ENCODE results near the gene CRYAB.

CRYAB gene

DNA sequence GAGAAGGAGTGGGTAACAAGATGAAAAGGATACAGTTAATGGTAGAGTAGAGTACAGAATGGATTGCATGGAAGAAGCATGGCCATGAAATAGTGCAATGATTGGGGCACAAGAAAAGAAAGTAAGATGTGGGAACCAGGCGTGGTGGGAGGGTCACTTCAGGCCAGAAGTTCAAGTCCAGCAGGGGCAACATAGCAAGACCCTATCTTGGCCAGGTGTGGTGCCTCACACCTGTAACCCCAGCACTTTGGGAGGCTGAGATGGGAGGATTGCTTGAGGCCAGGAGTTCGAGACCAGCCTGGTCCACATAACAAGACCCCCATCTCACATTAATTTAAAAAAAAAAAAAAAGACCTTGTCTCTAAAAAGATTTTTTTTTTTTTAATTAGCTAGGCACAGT lies 5.7 kb upstream of the CRYAB start:
- no peak for DNase-seq (ENCODE audit: insufficient read length, low spot score)

DNA sequence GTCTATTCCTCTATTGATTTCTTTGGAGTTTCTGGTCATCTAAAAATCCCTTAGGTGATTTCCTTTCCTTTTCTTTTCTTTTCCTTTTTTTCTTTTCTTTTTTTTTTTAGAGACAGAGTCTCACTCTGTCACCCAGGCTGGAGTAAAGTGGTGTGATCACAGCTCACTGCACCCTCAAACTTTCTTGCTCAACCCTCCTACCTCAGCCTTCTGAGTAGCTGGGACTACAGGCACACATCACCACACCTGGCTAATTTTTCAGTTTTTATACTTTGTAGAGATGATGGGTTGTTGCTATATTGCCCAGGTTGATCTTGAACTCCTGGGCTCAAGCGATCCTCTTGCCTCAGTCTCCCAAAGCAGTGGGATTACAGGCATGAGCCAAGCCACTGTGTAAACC lies 5.2 kb upstream of the CRYAB start:
- TF ChIP-seq, protein P1, sequence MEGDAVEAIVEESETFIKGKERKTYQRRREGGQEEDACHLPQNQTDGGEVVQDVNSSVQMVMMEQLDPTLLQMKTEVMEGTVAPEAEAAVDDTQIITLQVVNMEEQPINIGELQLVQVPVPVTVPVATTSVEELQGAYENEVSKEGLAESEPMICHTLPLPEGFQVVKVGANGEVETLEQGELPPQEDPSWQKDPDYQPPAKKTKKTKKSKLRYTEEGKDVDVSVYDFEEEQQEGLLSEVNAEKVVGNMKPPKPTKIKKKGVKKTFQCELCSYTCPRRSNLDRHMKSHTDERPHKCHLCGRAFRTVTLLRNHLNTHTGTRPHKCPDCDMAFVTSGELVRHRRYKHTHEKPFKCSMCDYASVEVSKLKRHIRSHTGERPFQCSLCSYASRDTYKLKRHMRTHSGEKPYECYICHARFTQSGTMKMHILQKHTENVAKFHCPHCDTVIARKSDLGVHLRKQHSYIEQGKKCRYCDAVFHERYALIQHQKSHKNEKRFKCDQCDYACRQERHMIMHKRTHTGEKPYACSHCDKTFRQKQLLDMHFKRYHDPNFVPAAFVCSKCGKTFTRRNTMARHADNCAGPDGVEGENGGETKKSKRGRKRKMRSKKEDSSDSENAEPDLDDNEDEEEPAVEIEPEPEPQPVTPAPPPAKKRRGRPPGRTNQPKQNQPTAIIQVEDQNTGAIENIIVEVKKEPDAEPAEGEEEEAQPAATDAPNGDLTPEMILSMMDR (IDR thresholded peaks at IDR 0.05; ENCODE audit: insufficient read depth, missing control alignments): no peak
- FAIRE-seq (no peak), DNase-seq (ENCODE audit: insufficient read length, low spot score) (no peak)

More for the DNA sequence above, 5.7 kb upstream of the CRYAB start:
- FAIRE-seq: no peak
- TF ChIP-seq, protein P1 (IDR thresholded peaks at IDR 0.05; ENCODE audit: insufficient read depth, missing control alignments): no peak

DNA sequence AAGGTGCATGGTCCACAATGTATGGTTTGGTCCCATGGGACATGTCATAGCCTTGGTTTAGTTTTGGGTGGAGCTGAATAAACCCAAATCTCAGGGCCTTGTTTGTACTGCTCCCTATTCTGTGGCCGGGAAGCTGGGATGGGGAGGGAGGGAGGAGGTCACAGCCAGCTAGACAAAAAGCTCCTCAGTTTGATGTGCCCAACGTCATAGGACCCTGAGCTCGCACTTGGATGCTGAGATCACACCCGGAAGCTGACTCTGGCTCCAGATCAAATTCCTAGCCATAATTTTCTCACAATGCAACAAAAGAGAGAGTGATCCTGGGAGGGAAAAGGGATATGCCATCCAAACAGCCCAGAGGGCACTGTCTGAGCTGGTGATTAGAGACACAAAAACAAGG lies 2.4 kb upstream of the CRYAB start:
- DNase-seq (ENCODE audit: insufficient read length, low spot score) (no peak), FAIRE-seq (no peak)
- TF ChIP-seq, protein P1 (IDR thresholded peaks at IDR 0.05; ENCODE audit: insufficient read depth, missing control alignments): no peak

DNA sequence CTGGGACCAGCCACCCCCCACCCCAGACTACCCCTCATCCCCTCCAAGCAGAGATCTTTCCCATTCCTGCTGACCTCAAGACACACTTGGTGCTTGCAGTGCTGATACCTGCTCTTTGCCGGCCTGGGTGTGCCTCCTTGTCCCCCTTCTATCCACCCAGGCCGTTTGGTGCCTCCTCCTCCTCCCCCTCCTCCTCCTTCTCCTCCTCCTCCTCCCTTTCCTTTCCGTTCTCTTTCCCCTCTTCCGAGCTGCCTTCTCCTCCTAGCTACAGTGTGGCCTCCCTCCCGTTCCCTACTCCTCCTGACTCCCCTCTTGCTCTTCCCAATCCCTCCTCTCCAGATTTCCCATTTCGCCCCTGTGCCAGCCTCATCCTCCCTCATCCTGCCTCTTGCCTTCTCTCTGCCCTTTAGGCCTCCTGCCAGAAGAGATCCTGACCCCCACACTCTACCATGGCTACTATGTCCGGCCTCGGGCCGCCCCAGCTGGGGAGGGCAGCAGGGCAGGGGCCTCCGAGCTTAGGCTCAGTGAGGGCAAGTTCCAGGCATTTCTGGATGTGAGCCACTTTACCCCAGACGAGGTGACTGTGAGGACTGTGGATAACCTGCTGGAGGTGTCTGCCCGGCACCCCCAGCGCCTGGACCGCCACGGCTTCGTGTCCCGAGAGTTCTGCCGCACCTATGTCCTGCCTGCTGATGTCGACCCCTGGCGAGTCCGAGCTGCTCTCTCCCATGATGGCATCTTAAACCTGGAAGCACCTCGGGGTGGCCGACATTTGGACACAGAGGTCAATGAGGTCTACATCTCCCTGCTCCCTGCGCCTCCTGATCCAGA lies 1.7 kb upstream of the CRYAB start:
- DNase-seq (ENCODE audit: insufficient read length, low spot score) (no peak), FAIRE-seq (no peak)
- TF ChIP-seq, protein P1 (IDR thresholded peaks at IDR 0.05; ENCODE audit: insufficient read depth, missing control alignments): no peak

DNA sequence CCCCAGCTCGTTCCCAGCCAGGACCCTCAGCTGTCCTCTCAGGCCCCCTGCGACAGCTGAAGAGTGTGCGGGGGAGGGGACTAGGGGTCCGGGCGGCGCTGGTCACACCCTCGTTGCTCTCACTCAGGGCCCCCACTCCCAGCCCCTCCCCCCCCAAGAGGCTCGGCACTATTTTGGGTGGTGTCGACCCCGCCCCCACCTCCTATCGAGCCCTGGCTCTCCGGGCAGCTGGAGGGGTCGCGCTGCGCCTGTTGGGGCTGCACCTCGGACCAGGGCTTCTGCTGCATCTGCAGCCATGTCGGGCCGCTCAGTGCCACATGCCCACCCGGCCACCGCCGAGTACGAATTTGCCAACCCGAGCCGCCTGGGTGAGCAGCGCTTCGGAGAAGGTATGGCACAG lies 965 bp upstream of the CRYAB start, which contains the start of gene HSPB2:
Gene HSPB2 (plus strand): TSS at position 200 of the 400 bp plus-strand sequence. CDS start 96 bp downstream, at position 296.
- FAIRE-seq: no peak
- TF ChIP-seq, protein P1 (IDR thresholded peaks at IDR 0.05; ENCODE audit: insufficient read depth, missing control alignments): no peak

DNA sequence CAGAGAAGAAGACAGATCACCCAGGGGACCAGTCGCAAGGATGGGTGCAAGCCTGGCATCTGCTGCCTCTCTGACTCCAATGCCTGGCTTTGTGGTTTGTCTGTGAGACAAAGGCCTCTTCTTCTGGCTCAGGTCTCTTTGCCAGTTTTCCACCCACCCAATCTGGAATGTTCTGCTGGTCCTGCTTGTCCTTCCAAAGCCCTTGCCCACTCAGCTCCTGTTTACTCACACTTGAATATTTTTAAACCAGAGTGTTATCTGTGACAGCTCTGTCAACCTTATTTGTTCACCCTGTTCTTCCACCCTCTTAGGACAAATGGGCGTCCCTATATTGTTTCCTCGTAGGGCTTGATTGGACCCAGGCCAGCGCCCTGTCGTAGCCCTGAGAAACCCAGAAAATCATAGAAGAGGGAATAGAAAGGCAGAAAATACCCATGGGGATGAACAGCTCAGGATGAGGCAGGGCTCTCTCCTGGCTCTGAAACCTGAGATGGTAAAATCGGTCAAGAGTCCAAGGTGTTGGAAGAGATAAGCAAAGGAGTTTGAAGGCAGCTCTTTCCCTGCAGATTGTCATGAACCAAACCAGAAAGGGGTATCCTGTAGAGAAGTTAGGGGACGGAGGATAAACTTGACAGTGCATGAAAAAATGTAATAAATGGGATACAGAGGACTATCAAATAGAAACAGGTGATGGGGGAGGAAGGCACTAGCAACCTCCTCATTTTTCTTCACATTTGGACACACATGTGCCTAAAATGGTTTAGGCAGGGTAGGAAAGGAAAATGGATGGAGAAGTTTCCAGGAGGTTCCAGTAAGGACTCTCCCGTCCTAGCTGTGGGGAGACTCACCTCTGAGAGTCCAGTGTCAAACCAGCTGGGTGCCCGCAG lies 651 bp downstream of the CRYAB start:
- TF ChIP-seq, protein P1 (IDR thresholded peaks at IDR 0.05; ENCODE audit: insufficient read depth, missing control alignments): no peak
- DNase-seq (ENCODE audit: insufficient read length, low spot score) (no peak), FAIRE-seq (no peak)

More for the DNA sequence above, 965 bp upstream of the CRYAB start, which contains the start of gene HSPB2:
- no peak for DNase-seq (ENCODE audit: insufficient read length, low spot score)
